HG02981 (cell line): ENCODE data around the gene RAB25.
A peak's percentile ranks its signal among the peaks of the same experiment; 100 is the strongest.
"Not testable (repeated sequence)": the region's sequence is repeated elsewhere in the genome, so short reads cannot be mapped to it uniquely, and the experiment has no call there.

ENCODE experiments used
- ATAC-seq: cut with Tn5 transposase; IDR thresholded peaks from one replicate; pipeline ENCODE4 v1.9.1; 2021; ENCODE audit warnings: mild to moderate bottlenecking, moderate library complexity; ENCODE audit not compliant: unreplicated experiment

RAB25 gene

GRCh38 chr1:156060937-156061636 is at the start of gene RAB25:
Gene RAB25 (plus strand): TSS chr1:156061160. CDS start chr1:156061401, 241 bp downstream.
- no peak for ATAC-seq

DNA sequence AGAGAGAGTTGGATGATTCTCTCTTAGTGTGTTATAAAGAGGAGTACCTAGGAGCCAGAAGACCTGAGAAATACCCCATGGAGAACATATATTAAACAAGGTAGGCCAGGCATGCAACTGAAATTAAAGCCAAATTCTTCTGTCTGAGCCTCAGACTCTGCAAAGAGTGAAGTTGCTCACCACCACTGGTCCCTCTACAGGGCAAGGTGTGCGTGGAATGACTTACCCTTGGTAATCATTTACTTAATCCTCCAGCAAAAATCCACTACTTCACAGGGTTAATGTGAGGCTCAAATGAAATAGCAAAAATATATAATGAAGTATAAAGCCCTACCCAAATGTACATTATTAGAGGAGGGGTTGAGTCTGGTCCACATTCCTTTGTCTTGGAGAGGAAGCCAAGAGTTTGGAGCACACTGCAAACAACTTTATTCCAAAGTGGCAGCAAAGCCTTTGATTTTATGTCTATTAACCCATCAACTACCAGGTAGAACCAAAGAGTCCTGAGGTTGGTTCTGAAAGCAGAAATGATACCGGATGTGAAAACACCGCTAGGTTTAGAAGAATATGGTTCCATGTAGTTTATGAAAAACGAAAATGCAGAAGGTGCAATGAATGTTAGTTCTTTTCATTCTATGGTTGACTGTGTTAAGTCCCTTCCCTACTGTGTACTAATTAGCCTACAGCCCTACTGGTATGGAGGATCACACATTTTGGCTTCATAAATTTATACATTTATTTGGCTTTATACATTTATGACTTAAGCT is 48.7 kb upstream of the RAB25 start:
- ATAC-seq, result peak; percentile 82

- ATAC-seq, result no peak
Measured at GRCh38 chr1:156014829-156015228, 46.1 kb upstream of the RAB25 start.

GRCh38 chr1:156019946-156020292 is 41.0 kb upstream of the RAB25 start:
- no peak for ATAC-seq

DNA sequence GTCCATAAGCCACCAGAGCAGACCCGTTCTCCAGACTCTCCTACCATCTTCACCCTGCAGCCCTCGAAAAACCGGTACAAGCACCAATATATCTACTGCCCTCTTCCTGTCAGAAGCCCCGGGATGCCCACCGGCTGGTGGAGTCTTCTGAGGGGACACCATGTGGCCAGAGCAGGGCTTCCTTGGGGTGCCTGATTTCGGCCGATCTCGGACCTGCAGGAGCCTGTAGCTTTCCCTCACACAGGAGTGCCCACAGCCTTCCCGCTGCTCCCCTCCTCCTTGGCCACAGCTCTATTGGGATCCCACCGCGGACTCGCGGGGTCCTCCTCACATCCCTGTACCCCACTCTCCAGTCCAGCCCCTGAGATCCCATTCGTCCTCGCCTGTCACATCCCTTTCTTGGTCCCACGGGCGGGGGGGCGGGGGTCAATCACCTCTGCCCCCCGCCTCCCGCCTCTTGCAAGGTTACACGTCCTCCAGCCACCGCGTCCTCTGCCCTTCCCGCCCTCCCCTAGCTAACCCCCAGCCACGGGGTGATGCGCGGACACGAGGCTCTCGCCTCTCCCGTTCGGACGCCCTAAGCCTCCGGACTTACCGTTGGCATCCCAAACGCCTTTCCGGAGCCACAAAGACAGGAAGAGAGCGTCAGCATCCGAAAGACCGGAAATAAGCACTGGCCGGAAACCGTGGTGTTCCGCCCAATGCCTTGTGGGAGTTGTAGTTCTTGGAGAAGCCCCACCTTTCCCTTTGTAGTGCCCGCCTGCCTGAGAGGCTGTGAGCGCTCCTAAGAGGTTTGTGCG is 40.5 kb upstream of the RAB25 start, which contains the start of gene SSR2:
SSR2 (minus strand) TSS at position 659 of the 800 bp plus-strand sequence. CDS start 784 bp downstream, outside the sequence.
- ATAC-seq, result peak; percentile 98

- no peak for ATAC-seq
Measured at GRCh38 chr1:156021093-156021428, 39.9 kb upstream of the RAB25 start.

DNA sequence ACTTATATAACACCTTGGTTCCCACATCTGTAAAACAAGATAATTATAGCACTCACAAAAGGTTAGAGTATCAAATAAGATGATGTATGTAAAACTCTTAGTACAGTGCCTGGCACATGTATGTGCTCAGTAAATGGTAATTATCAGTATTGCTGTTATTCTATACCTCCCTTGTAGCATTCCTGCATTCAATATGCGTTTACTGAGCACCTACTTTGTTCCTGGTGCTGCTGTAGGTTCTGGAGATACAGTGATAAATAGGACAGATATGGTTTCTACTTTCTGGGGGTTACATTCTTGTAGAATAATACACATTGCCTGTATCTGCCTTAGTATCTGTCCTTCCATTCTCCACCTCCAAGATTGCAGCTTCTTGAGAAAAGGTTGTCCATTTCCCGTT is 39.0 kb upstream of the RAB25 start:
- no peak for ATAC-seq

GRCh38 chr1:156024801-156025200 is 36.2 kb upstream of the RAB25 start:
- ATAC-seq, result no peak

- no peak for ATAC-seq
Measured at GRCh38 chr1:156025876-156026275, 35.1 kb upstream of the RAB25 start.

DNA sequence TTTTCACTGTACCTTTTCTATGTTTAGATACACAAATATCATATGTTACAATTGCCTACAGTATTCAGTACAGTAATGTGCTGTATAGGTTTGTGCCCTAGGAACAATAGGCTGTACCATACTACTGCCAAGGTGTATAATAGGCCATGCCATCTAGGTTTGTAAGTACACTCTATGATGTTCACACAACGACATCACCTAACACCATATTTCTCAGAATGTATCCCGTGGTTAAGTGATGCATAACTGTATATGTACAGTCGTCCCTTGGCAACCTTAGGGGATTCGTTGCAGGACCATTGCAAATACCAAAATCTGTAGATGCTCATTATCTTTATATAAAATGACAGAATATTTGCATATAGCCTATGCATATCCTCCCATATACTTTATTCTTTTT is 34.4 kb upstream of the RAB25 start:
- ATAC-seq, result no peak

DNA sequence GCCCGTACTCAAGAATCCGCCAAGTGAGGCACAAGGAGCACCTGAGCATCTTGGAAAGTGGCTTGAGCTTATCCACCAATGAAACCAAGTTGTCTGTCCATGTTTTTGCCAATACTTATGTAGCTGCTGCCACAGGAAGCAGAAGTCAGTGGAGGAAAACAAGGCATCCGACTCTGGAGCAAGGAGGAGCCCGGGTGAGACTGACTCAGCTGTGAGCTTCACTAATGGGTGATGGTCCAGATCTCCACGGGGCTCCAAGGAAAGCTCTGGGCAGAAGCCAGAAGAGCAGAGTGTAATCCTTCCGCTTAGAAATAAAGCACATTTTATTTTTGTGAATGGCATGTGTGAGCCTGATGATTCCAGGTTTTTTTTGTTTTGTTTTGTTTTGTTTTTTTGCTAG is 27.9 kb upstream of the RAB25 start:
- ATAC-seq, result no peak

DNA sequence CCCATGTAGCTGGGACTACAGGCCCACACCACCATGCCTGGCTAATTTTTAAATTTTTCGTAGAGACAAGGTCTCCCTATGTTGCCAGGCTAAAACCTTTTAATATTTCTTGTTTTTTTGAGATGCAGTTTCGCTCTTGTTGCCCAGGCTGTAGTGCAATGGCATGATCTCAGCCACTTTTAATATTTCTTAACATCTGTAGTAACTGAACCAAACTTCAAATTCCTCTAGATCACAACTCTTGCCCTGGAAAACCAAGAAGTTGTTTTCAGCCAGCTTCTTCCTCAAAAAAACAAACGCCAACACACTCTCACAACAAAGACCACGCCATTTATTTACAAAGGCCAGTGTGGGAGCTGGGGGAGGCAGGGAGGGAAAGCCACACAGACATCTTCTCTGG is 26.0 kb upstream of the RAB25 start:
- not testable (repeated sequence) for ATAC-seq

GRCh38 chr1:156042828-156043227 is 18.1 kb upstream of the RAB25 start:
- no peak for ATAC-seq

- no peak for ATAC-seq
Measured at GRCh38 chr1:156045076-156045475, 15.9 kb upstream of the RAB25 start.

- no peak for ATAC-seq
Measured at GRCh38 chr1:156048663-156049258, 12.2 kb upstream of the RAB25 start.

GRCh38 chr1:156050376-156050775 is 10.6 kb upstream of the RAB25 start:
- no peak for ATAC-seq

GRCh38 chr1:156051011-156051725 is 9.8 kb upstream of the RAB25 start:
- no peak for ATAC-seq

GRCh38 chr1:156052862-156053767 is 7.8 kb upstream of the RAB25 start:
- ATAC-seq, result no peak

DNA sequence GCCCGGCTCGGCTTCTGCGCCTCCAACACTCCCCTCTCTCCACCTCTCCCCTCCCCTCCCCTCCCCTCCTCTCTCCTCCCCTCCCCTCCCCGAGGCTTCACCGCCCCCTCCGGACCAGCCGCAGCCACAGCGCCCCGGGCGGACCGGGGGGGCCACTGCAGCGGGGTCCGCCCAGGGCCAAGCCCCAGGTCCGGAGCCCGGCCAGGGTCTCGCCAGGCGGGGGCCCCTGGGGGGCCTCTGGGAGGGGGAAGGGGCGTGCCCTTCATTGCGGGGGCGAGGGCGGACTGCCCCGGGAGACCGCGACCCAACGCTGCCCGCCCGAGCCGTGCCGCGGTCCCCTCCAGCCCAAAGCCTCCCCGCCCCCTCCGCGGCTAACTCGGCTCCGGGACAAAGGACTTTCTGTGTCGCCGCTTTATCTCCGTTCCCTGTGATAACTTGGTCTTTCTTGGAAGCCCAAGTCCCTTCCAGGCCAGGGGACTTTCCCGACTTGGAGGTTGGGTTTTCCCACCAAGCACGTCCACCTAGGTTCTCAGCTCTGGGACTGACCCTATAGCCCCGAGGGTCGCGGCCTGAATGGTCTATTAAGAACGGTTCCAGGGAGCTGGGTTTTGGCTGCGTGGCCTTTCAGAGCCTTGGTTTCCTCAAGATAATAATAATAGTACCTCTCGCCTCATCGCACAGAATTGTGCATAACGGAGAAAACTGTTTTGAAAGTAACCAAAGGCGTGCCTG is 7.0 kb upstream of the RAB25 start, which contains the start of gene UBQLN4:
UBQLN4 (minus strand) TSS at position 31 of the 732 bp plus-strand sequence. CDS start 97 bp downstream, outside the sequence.
- peak; percentile 39 for ATAC-seq
